Measurements from ENCODE around the gene TMEM242. TPM values are rescaled to one million over a fixed set of nuclear protein-coding genes. Genes with fewer than 3 reads are reported as not detected.

The TMEM242 gene
- total RNA-seq, 1 donor from 2014 or later = 12.4 TPM

- TF ChIP-seq CTCF (IDR thresholded peaks at IDR 0.05; ENCODE audit: unreplicated experiment) = no peak
- H3K9me3 Mint-ChIP-seq (ENCODE audit: low read depth) = no peaks in the 10 kb centered on the region
- no peak for DNase-seq (ENCODE audit: low spot score, unreplicated experiment)
- H3K27me3 Mint-ChIP-seq = peaks cover 11% of the 10 kb centered on the region
- H3K4me1 Mint-ChIP-seq (ENCODE audit: low read depth) = no peaks in the 10 kb centered on the region
- no peak overlapping the region for H3K27ac Mint-ChIP-seq
- no peak overlapping the region for H3K4me3 Mint-ChIP-seq (ENCODE audit: low read depth)
- H3K36me3 Mint-ChIP-seq (ENCODE audit: insufficient read depth) = no peaks in the 10 kb centered on the region
Observed at GRCh38 chr6:157260735-157261410, 62.4 kb downstream of the TMEM242 start.

- no peak for DNase-seq (ENCODE audit: low spot score, unreplicated experiment)
- Mint-ChIP-seq H3K27ac (no peak overlapping the region), H3K4me3 (ENCODE audit: low read depth) (no peak overlapping the region), H3K4me1 (ENCODE audit: low read depth) (no peaks in the 10 kb centered on the region), H3K27me3 (peaks cover 15% of the 10 kb centered on the region), H3K9me3 (ENCODE audit: low read depth) (no peaks in the 10 kb centered on the region), H3K36me3 (ENCODE audit: insufficient read depth) (no peaks in the 10 kb centered on the region)
- no peak for TF ChIP-seq CTCF (IDR thresholded peaks at IDR 0.05; ENCODE audit: unreplicated experiment)
Observed at GRCh38 chr6:157259443-157259842, 63.9 kb downstream of the TMEM242 start.

- H3K9me3 Mint-ChIP-seq (ENCODE audit: low read depth) = no peaks in the 10 kb centered on the region
Observed at GRCh38 chr6:157258878-157259277, 64.4 kb downstream of the TMEM242 start.

GRCh38 chr6:157255079-157255478 is 68.2 kb downstream of the TMEM242 start:
- no peak for TF ChIP-seq CTCF (IDR thresholded peaks at IDR 0.05; ENCODE audit: unreplicated experiment)
- Mint-ChIP-seq H3K9me3 (ENCODE audit: low read depth) (no peaks in the 10 kb centered on the region), H3K4me1 (ENCODE audit: low read depth) (no peaks in the 10 kb centered on the region), H3K4me3 (ENCODE audit: low read depth) (no peak overlapping the region), H3K27ac (no peak overlapping the region), H3K36me3 (ENCODE audit: insufficient read depth) (no peaks in the 10 kb centered on the region), H3K27me3 (peaks cover 28% of the 10 kb centered on the region)
- DNase-seq (ENCODE audit: low spot score, unreplicated experiment) = no peak

More at GRCh38 chr6:157258878-157259277, 64.4 kb downstream of the TMEM242 start:
- DNase-seq (ENCODE audit: low spot score, unreplicated experiment) = no peak
- Mint-ChIP-seq H3K4me3 (ENCODE audit: low read depth) (no peak overlapping the region), H3K4me1 (ENCODE audit: low read depth) (no peaks in the 10 kb centered on the region), H3K27me3 (peaks cover 19% of the 10 kb centered on the region), H3K27ac (no peak overlapping the region), H3K36me3 (ENCODE audit: insufficient read depth) (no peaks in the 10 kb centered on the region)
- TF ChIP-seq CTCF (IDR thresholded peaks at IDR 0.05; ENCODE audit: unreplicated experiment) = no peak

- no peak for TF ChIP-seq CTCF (IDR thresholded peaks at IDR 0.05; ENCODE audit: unreplicated experiment)
- no peak overlapping the region for H3K27ac Mint-ChIP-seq
Observed at GRCh38 chr6:157254538-157254937, 68.8 kb downstream of the TMEM242 start.

More at GRCh38 chr6:157254538-157254937, 68.8 kb downstream of the TMEM242 start:
- no peaks in the 10 kb centered on the region for H3K9me3 Mint-ChIP-seq (ENCODE audit: low read depth)
- H3K36me3 Mint-ChIP-seq (ENCODE audit: insufficient read depth) = no peaks in the 10 kb centered on the region
- no peak overlapping the region for H3K4me3 Mint-ChIP-seq (ENCODE audit: low read depth)
- DNase-seq (ENCODE audit: low spot score, unreplicated experiment) = no peak
- H3K27me3 Mint-ChIP-seq = peaks cover 28% of the 10 kb centered on the region
- H3K4me1 Mint-ChIP-seq (ENCODE audit: low read depth) = no peaks in the 10 kb centered on the region

All from progenitor cell of endocrine pancreas (in vitro differentiated cells).